HS-27A (cell line): ENCODE measurements around the gene CRYBA4.

Experiments used
- DNase-seq: peaks from one replicate; pipeline ENCODE4 v3.0.0-alpha.2; 2012; ENCODE audit warnings: low read depth, missing footprints

CRYBA4 gene

GRCh38 chr22:26660961-26661578 is 39.3 kb downstream of the CRYBA4 start:
- no peak for DNase-seq

GRCh38 chr22:26662160-26662559 is 40.4 kb downstream of the CRYBA4 start:
- no peak for DNase-seq

- DNase-seq: no peak
Observed at GRCh38 chr22:26663374-26663923, 41.7 kb downstream of the CRYBA4 start.

GRCh38 chr22:26665813-26666231 is 44.1 kb downstream of the CRYBA4 start:
- no peak for DNase-seq

- no peak for DNase-seq
Observed at GRCh38 chr22:26667140-26667539, 45.4 kb downstream of the CRYBA4 start.

- DNase-seq: no peak
Observed at GRCh38 chr22:26669060-26669481, 47.3 kb downstream of the CRYBA4 start.

GRCh38 chr22:26670459-26670858 is 48.7 kb downstream of the CRYBA4 start:
- no peak for DNase-seq

GRCh38 chr22:26671317-26672059 is 49.7 kb downstream of the CRYBA4 start:
- no peak for DNase-seq

- no peak for DNase-seq
Observed at GRCh38 chr22:26672060-26672471, 50.3 kb downstream of the CRYBA4 start.

GRCh38 chr22:26672590-26673468 is 51.1 kb downstream of the CRYBA4 start:
- DNase-seq: peak; percentile 92

- no peak for DNase-seq
Observed at GRCh38 chr22:26673486-26673885, 51.7 kb downstream of the CRYBA4 start.

GRCh38 chr22:26674211-26675190 is 52.7 kb downstream of the CRYBA4 start:
- DNase-seq: no peak

- DNase-seq: no peak
Observed at GRCh38 chr22:26675687-26676268, 54.0 kb downstream of the CRYBA4 start.

GRCh38 chr22:26677217-26677616 is 55.5 kb downstream of the CRYBA4 start:
- DNase-seq: no peak

- peak; percentile 66 for DNase-seq
Observed at GRCh38 chr22:26679003-26679629, 57.4 kb downstream of the CRYBA4 start.
